Endodermal cell (in vitro differentiated cells): ENCODE measurements around the gene AFF3. TPM values are rescaled to one million over a fixed set of nuclear protein-coding genes. Genes with fewer than 3 reads are reported as not detected.

Experiments
- DNase-seq: peaks from one replicate; pipeline ENCODE4 v3.0.0-alpha.2; 2017
- H3K27ac ChIP-seq: 2 replicates; pipeline ENCODE4 v1.5.1; 2013; ENCODE audit warnings: mild to moderate bottlenecking, low read depth, low read length, moderate library complexity
- H3K27me3 ChIP-seq: 2 replicates; pipeline ENCODE4 v1.6.1; 2013; ENCODE audit warnings: mild to moderate bottlenecking, low read length, moderate library complexity; ENCODE audit not compliant: insufficient read depth, control insufficient read depth, poor library complexity, severe bottlenecking
- H3K36me3 ChIP-seq: 2 replicates; pipeline ENCODE4 v1.7.0; 2013; ENCODE audit warnings: mild to moderate bottlenecking, low read length, moderate library complexity; ENCODE audit not compliant: control insufficient read depth, insufficient read depth
- H3K4me1 ChIP-seq: one replicate; pipeline ENCODE4 v1.7.0; 2013; ENCODE audit warnings: low read length; ENCODE audit not compliant: control insufficient read depth, insufficient read depth
- H3K4me3 ChIP-seq: 2 replicates; pipeline ENCODE4 v1.5.1; 2013; ENCODE audit warnings: mild to moderate bottlenecking, low read length, moderate library complexity
- H3K9ac ChIP-seq: 2 replicates; pipeline ENCODE4 v1.6.1; 2013; ENCODE audit warnings: mild to moderate bottlenecking, low read length, moderate library complexity; ENCODE audit not compliant: poor library complexity, severe bottlenecking; ENCODE audit errors: extremely low read depth
- H3K9me3 ChIP-seq: 2 replicates; pipeline ENCODE4 v1.6.1; 2013; ENCODE audit warnings: mild to moderate bottlenecking, low read length, moderate library complexity; ENCODE audit not compliant: control insufficient read depth
- H3K27ac Mint-ChIP-seq: 2 replicates; pipeline ENCODE4 v1.8.0; 2020; ENCODE audit warnings: mixed read lengths
- H3K27me3 Mint-ChIP-seq: 2 replicates; pipeline ENCODE4 v1.8.0; 2021; ENCODE audit warnings: mild to moderate bottlenecking, mixed read lengths; ENCODE audit not compliant: insufficient read depth
- H3K36me3 Mint-ChIP-seq: 2 replicates; pipeline ENCODE4 v1.8.0; 2020; ENCODE audit warnings: low read depth, mixed read lengths
- H3K4me1 Mint-ChIP-seq: 2 replicates; pipeline ENCODE4 v1.8.0; 2020; ENCODE audit warnings: mixed read lengths
- H3K4me3 Mint-ChIP-seq: 2 replicates; pipeline ENCODE4 v1.8.0; 2020; ENCODE audit warnings: mild to moderate bottlenecking, moderate library complexity, mixed read lengths
- H3K9me3 Mint-ChIP-seq: 2 replicates; pipeline ENCODE4 v1.8.0; 2020; ENCODE audit warnings: mild to moderate bottlenecking, mixed read lengths
- WGBS, 2 experiments: methylation state at CpG; one replicate each; pipeline versions ENCODE4 v1.1.5 to v1.1.7; 2013; ENCODE audit warnings: missing lambda C conversion rate in 2 of 2, mixed read lengths in 1 of 2; ENCODE audit not compliant: insufficient coverage in 1 of 2, insufficient read length in 1 of 2; 5-methylcytosine and 5-hydroxymethylcytosine counted together
- total RNA-seq, 2 donors: library from RNA; stranded (reverse); fragmentation: NEBNext Ultra II Directional in 1 of 2; extraction: Animal tissue kit (Norgen Biotek cat#: 25700) in 1 of 2; gene quantifications; 2 replicates in 1 of 2; 3 replicates in 1 of 2; pipeline ENCODE4 v1.2.1, GENCODE V29; 2021
- TF ChIP-seq, protein P1 (sequence below): fragments of 200-600 bp; sonication (generic); conservative IDR thresholded peaks from 2 replicates; pipeline ENCODE4 v1.5.0; 2021; ENCODE audit warnings: antibody characterized with exemption, mild to moderate bottlenecking

AFF3 gene
- total RNA-seq, 2 donors from 2014 or later, result 0.62 to 0.73 TPM

DNA sequence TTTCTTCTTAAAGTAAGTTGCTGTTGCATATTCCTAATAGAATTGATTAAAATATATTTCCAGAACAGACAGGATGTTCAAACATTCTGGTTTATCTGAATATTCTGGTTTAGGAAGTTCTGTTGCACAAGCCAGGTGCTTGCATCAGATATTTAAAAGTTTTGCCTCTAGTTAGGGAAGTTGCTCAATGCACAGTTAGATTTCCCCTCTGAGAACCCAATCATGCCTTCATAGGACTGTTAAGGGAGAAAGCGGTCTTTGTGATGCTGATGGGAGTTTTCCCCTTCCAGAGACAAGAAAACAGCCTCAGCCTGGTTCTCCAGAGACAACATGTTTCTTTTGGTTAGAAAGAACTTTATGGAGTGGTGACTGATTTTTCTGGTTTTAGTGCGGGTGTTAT is 587.0 kb downstream of the AFF3 start:
- 91 to 100% methylated on average over 1 to 2 of the region's 2 CpGs for WGBS, 2 experiments
- TF ChIP-seq, protein P1, sequence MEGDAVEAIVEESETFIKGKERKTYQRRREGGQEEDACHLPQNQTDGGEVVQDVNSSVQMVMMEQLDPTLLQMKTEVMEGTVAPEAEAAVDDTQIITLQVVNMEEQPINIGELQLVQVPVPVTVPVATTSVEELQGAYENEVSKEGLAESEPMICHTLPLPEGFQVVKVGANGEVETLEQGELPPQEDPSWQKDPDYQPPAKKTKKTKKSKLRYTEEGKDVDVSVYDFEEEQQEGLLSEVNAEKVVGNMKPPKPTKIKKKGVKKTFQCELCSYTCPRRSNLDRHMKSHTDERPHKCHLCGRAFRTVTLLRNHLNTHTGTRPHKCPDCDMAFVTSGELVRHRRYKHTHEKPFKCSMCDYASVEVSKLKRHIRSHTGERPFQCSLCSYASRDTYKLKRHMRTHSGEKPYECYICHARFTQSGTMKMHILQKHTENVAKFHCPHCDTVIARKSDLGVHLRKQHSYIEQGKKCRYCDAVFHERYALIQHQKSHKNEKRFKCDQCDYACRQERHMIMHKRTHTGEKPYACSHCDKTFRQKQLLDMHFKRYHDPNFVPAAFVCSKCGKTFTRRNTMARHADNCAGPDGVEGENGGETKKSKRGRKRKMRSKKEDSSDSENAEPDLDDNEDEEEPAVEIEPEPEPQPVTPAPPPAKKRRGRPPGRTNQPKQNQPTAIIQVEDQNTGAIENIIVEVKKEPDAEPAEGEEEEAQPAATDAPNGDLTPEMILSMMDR, result no peak

GRCh38 chr2:99554871-99555270 is 587.5 kb downstream of the AFF3 start:
- Histone ChIP-seq H3K9me3 (no peaks in the 10 kb centered on the region), H3K4me1 (no peaks in the 10 kb centered on the region), H3K4me3 (no peak overlapping the region), H3K27ac (no peak overlapping the region), H3K9ac (no peak overlapping the region), H3K27me3 (peaks cover 15% of the 10 kb centered on the region), H3K36me3 (no peaks in the 10 kb centered on the region)
- Mint-ChIP-seq H3K4me3 (no peak overlapping the region), H3K9me3 (no peaks in the 10 kb centered on the region), H3K4me1 (peaks cover 4% of the 10 kb centered on the region), H3K27ac (no peak overlapping the region), H3K27me3 (peaks cover 22% of the 10 kb centered on the region), H3K36me3 (no peaks in the 10 kb centered on the region)
- TF ChIP-seq, protein P1, result no peak
- WGBS, 2 experiments, result 100% methylated on average over 3 of the region's 3 CpGs; no CpG with 5 or more reads in 1 of the 2 experiments
- DNase-seq, result no peak

More for the DNA sequence above, 587.0 kb downstream of the AFF3 start:
- H3K4me3 ChIP-seq, result no peak overlapping the region
- H3K27ac ChIP-seq, result no peak overlapping the region
- no peaks in the 10 kb centered on the region for H3K36me3 ChIP-seq
- no peaks in the 10 kb centered on the region for H3K9me3 ChIP-seq
- H3K27me3 ChIP-seq, result peaks cover 20% of the 10 kb centered on the region
- no peaks in the 10 kb centered on the region for H3K36me3 Mint-ChIP-seq
- H3K9me3 Mint-ChIP-seq, result no peaks in the 10 kb centered on the region
- H3K4me1 Mint-ChIP-seq, result peaks cover 4% of the 10 kb centered on the region
- H3K9ac ChIP-seq, result no peak overlapping the region
- no peak overlapping the region for H3K27ac Mint-ChIP-seq
- H3K4me3 Mint-ChIP-seq, result no peak overlapping the region
- H3K27me3 Mint-ChIP-seq, result peaks cover 26% of the 10 kb centered on the region
- H3K4me1 ChIP-seq, result no peaks in the 10 kb centered on the region
- DNase-seq, result no peak

DNA sequence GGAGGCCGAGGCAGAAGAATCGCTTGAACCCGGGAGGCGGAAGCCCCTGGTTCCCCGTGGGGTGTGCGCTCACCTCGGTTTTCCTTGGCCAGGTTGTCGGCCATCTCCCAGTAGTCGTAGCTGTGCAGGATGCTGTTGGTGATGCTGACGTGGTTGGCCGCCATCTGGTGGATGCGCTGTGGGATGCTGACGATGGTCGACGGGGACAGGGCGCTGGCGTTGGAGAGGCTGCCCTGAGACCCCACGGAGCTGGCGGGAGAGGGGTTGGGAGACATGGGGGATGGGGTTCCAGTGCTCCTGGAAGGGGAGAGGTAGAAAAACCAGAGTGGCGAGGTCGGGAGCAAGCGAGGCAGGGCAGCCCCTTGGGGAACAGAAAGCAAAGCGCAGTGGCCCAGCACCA is 588.2 kb downstream of the AFF3 start:
- H3K27ac Mint-ChIP-seq, result peak overlapping the region; percentile 67

More for the DNA sequence above, 588.2 kb downstream of the AFF3 start:
- no peak overlapping the region for H3K27ac ChIP-seq
- H3K9me3 Mint-ChIP-seq, result no peaks in the 10 kb centered on the region
- peaks cover 9% of the 10 kb centered on the region for H3K27me3 ChIP-seq
- H3K27me3 Mint-ChIP-seq, result peaks cover 20% of the 10 kb centered on the region
- WGBS, 2 experiments, result 79 to 88% methylated on average over 16 to 23 of the region's 23 CpGs
- H3K4me3 ChIP-seq, result no peak overlapping the region
- peak overlapping the region; percentile 53 for H3K4me3 Mint-ChIP-seq
- TF ChIP-seq, protein P1, result peak; percentile 75
- no peak overlapping the region for H3K9ac ChIP-seq
- no peaks in the 10 kb centered on the region for H3K9me3 ChIP-seq
- H3K4me1 Mint-ChIP-seq, result peaks cover 4% of the 10 kb centered on the region
- no peaks in the 10 kb centered on the region for H3K36me3 Mint-ChIP-seq
- DNase-seq, result peak; percentile 87
- no peaks in the 10 kb centered on the region for H3K36me3 ChIP-seq
- H3K4me1 ChIP-seq, result no peaks in the 10 kb centered on the region
